Right kidney (tissue), 1 donor: Measurements from ENCODE around the gene C12orf42.

Experiments
- DNase-seq: peaks from one replicate; pipeline ENCODE4 v3.0.0-alpha.2; 2016

Gene C12orf42

GRCh38 chr12:103423516-103423910, 72.3 kb downstream of the C12orf42 start:
- DNase-seq = no peak

DNA sequence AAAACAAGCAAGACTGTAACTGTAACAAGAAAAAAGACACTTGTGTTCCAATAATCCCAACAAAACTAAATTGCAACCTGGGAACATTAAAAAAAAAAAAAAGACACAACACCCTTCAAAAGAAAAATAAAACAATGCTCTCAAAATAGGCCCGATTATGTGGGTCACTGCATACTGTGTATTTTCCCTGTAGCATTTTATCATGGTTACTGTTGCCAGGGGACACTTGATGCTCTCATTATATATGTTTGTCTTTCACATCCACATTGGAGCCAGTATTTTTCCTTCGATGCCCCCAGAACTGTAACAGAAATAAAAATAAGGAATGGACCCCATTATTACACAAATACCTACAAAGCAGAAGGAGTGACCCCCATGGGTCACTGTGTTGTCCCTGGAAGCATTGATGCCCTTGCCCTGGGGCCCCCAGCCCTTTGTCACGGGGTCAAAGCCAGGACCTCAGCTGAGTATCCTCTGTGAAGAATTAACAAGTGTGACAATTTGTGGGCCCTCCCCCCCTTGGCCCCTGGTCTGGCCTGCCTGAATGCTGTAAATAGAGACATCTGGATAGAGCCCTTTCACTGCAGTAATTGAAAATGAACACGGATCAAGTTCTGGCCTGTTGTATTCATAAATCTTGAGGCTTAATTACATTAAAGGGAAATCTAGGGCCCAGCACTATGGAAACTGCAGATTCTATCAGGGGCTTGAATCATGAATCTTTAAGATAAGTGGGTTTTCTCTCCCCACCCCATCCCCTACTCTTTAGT, 72.8 kb downstream of the C12orf42 start:
- peak; percentile 41 for DNase-seq

DNA sequence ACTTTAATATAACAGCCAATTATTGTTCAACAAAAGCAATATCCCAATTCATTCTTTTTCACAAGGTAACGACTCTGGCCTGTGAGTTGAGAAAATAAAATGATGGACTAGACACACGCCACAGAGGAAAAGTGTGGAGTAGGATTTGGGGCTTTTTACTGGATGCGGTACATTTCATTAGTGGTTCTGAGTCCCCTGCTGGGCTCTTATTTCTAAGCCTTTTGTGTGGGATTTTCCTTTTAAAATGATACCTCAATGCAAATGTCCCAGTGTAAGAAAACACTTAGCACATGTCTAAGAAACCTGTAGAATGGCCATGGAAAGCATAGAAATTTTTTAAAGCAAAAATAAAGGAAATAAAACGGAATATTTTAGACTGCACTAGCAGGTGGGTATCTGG, 73.4 kb downstream of the C12orf42 start:
- DNase-seq = no peak

- DNase-seq = no peak
Measured at GRCh38 chr12:103421402-103421801, 74.4 kb downstream of the C12orf42 start.

GRCh38 chr12:103415681-103416080, 80.1 kb downstream of the C12orf42 start:
- DNase-seq = no peak

- no peak for DNase-seq
Measured at GRCh38 chr12:103401421-103401820, 94.3 kb downstream of the C12orf42 start.

GRCh38 chr12:103399986-103400385, 95.8 kb downstream of the C12orf42 start:
- no peak for DNase-seq

DNA sequence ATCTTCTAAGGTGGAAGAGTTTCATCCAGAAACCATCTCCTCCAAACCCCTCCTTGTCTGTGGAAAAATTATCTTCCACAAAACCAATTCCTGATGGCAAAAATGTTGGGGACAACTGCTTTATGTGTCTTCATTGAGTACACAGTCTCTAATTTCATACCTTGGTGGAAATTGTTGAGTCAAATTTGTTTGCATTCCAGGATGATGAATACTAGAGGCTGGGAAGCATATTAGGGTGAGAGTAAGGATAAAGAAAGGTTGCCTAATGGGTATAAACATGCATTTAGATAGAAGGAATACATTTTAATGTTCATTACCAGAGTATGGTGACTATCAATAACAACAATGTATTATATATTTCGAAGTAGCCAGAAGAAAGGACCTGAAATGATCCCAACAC, 98.2 kb downstream of the C12orf42 start:
- DNase-seq = no peak

- no peak for DNase-seq
Measured at GRCh38 chr12:103392722-103393121, 103.0 kb downstream of the C12orf42 start.

DNA sequence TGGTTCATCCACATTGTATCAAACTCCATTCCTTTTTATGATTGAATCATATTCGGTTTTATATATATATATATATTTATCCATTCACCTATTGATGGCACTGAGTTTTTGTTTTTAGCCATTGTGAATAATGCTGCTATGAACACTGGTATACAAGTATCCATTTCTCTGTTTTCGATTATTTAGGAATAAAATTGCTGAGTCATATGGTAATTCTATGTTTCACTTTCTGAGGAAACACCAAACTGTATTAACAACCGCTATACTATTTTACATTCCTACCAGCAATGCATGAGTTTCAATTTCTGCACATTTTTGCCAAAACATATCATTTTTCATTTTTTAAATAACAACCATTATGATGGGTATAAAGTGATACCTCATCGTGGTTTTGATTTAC, 104.7 kb downstream of the C12orf42 start:
- no peak for DNase-seq

GRCh38 chr12:103387385-103387784, 108.4 kb downstream of the C12orf42 start:
- no peak for DNase-seq

- no peak for DNase-seq
Measured at GRCh38 chr12:103386451-103386850, 109.3 kb downstream of the C12orf42 start.

GRCh38 chr12:103382736-103383346, 112.9 kb downstream of the C12orf42 start:
- no peak for DNase-seq

DNA sequence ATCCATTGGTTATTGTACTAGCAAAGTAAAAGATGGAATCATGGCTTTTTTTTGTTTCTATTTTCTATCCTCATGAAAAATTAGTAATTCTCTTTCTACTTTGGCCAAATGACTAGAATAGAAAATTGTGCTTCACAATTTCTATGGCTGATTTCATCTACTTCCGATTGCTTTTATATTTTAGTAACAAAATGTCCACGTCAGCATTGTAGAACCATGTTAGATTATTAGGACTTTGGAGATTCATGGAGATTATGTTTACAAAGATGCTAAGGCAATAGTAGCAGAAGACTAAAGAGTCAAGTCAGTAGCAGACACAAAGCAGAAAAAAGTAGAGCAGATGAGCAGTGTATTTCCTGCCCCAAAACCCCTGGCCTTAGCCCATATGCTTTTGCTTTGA, 113.6 kb downstream of the C12orf42 start:
- DNase-seq = no peak

DNA sequence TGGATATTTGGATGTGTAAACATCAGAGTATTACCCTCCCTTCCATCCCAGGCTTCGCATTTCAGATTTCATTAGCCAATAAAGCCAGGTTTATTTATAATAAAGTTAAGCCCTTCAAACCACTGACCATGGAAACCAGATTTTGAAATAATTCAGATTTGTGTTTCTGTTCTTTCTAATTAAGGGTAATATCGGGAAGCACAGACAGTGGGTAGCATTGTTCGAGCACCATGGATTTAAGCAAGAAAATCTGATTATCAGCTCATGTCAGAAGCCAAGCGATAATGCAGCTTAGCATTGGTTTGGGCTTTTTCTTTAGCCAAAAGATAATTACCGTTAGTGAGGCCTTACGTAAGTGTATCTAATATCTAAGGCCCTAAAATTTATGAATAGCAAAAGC, 116.1 kb downstream of the C12orf42 start:
- DNase-seq = no peak

DNA sequence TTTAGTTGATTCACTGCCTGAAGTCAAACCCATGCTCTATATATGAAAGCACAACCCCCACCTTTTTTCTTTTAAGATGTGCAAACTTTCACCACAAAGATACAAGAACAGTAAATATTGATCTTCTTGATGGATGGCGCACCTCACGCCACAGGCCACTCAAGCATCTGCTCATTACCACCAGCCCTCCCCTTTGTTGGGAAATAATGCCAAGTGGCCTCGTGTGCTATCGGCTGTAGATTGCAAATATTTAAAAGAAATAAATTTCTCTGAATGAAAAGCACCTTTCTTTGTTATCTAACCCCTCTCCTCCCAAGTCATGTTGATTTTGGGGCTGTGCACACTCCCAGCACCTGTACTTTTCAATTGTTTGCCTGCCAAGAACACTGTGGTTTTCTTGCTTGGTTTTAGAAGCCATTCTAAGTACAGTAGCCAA, 122.7 kb downstream of the C12orf42 start:
- DNase-seq = no peak

- DNase-seq = no peak
Measured at GRCh38 chr12:103369929-103370328, 125.8 kb downstream of the C12orf42 start.

- no peak for DNase-seq
Measured at GRCh38 chr12:103368167-103368566, 127.6 kb downstream of the C12orf42 start.

DNA sequence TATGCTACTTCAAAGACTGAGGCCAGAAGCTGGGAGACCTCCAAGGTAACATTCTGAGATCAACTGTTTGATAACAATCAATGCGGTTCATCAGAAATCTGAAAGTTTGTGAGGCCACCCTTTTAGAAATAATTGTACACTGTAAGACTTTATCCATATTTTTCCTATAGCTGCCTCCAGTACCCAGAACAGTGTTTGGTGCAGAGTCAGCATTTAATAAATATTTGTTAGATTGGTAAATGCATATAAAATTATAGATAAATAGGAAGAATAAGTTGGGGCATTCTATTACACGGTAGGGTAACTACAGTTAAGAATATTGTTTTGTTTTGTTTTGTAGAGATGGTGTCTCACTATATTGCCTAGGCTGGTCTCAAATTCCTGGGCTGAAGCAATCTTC, 141.4 kb downstream of the C12orf42 start:
- no peak for DNase-seq

DNA sequence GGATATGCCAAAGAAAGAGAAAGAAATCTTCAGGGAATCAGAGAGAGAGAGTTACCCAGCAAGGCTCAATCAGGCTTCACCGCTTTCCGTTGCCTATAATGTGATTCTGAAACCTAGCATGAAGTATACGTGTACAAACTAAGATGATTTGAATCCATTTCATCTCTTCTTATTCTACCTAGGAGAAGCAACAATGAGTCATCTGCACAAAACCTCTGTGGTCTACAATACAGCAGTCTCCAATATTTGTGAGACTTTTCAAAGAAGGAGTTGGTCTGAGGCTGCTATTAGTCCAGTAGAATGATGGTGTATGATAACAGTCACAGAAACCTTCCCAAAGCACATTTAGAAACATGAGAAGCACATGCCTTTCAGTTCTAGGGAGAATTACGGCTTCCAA, 141.9 kb downstream of the C12orf42 start:
- DNase-seq = no peak

DNA sequence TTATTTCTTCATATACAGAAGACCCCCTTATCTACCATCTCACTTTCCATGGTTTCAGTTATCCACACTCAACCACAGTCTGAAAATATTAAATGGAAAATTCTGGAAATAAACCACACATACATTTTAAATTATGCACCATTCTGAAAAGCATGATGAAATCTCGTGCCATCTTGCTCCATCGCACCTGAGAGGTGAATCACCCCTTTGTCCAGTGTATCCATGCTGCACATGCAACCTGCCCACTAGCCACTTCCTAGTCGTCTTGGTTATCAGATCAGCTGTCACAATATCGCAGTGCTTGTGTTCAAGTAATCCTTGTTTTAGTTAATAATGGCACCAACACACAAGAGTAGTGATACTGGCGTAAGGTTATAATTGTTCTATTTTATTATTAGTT, 145.7 kb downstream of the C12orf42 start:
- DNase-seq = no peak

DNA sequence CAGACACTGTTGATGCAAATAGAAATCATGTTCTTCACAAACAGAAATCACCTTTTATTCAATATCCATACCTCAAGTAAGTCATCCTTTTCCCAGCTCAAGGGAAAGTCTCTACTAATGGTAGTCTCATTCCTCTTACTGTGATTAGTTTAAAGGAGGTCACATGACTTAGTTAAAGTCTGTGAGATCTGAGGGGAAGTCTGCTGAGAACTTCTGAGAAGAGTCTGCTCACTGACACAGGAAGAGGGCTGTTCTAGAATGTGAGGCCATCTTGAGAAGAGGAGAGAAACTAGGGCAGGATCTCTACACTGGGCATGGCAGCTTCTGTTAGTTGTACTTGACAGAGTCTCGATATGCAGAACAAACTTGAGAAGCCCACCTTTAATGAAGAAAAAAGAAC, 146.8 kb downstream of the C12orf42 start:
- no peak for DNase-seq

DNA sequence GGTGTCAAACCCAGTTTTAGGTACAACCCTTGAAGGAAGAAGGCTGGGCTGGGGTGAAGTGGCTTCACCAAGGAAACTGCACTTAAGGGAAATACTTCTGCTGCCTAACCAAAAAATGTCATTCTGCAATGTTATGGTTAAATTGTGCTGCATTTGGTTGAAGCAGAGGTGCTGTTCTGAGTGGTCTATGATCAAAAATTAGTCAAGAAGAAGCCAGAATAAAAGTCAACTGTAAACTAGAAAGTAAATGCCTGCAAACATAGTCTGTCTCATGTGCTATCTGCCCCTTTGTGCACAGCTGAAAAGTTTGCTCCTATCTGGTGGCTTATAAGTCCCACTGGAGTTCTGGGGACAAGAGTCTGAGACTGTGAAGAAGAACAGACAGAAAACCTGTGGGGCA, 158.8 kb downstream of the C12orf42 start:
- no peak for DNase-seq

GRCh38 chr12:103334466-103334865, 161.3 kb downstream of the C12orf42 start:
- no peak for DNase-seq
